Measurements from ENCODE around the gene CHD2. TPM values are rescaled to one million over a fixed set of nuclear protein-coding genes. Genes with fewer than 3 reads are reported as not detected.

The CHD2 gene
- total and polyA plus RNA-seq, 2 experiments from 2014 or later, result 60.8 to 118 TPM

DNA sequence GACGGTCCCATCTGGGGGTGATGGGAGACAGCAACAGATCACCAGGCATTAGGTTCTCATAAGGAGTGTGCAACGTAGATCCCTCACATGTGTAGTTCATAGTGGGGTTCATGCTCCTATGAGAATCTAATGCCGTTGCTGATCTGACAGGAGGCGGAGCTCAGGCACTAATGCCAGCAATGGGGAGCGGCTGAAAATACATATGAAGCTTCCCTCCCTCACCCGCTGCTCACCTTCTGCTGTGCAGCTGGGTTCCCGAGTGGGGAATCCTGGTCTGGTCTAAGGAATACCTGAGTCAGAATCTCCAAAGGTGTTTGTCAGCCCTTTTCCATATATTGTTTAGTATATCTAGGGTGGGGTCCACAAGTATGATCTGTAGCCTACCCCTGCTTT is 52.3 kb downstream of the CHD2 start:
- TF ChIP-seq, protein P1, sequence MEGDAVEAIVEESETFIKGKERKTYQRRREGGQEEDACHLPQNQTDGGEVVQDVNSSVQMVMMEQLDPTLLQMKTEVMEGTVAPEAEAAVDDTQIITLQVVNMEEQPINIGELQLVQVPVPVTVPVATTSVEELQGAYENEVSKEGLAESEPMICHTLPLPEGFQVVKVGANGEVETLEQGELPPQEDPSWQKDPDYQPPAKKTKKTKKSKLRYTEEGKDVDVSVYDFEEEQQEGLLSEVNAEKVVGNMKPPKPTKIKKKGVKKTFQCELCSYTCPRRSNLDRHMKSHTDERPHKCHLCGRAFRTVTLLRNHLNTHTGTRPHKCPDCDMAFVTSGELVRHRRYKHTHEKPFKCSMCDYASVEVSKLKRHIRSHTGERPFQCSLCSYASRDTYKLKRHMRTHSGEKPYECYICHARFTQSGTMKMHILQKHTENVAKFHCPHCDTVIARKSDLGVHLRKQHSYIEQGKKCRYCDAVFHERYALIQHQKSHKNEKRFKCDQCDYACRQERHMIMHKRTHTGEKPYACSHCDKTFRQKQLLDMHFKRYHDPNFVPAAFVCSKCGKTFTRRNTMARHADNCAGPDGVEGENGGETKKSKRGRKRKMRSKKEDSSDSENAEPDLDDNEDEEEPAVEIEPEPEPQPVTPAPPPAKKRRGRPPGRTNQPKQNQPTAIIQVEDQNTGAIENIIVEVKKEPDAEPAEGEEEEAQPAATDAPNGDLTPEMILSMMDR (IDR thresholded peaks at IDR 0.05; ENCODE audit: low read depth, low read length), result no peak
- no peaks in the 10 kb centered on the region for H3K9me3 ChIP-seq (ENCODE audit: low read depth)
- H3K4me3 ChIP-seq, result no peak overlapping the region
- no peaks in the 10 kb centered on the region for H3K4me1 ChIP-seq (ENCODE audit: low read depth)
- peak overlapping the region; percentile 48 for H3K27ac ChIP-seq
- no peak for DNase-seq (ENCODE audit: low read depth in 1 of 2, low spot score in 1 of 2)
- peaks cover 91% of the 10 kb centered on the region for H3K36me3 ChIP-seq
- no peaks in the 10 kb centered on the region for H3K27me3 ChIP-seq

DNA sequence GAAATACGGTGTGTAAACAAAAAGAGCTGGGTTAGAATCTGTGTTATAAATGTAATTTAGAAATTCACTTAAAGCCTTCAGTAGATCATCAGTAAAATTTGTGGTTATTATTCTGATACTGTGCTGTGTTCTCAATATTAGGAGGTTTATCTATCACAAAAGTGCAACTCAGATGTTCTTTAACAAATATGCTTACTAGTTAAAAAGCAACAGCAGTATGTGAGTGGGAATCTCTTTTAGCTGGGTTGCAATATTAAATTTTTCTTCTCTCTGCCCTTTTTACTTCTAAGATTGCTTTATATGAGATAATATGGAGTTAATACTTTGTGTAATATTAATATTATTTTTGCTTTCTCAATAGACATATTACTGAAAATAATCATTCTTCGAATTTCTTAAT is 53.4 kb downstream of the CHD2 start:
- TF ChIP-seq, protein P1 (IDR thresholded peaks at IDR 0.05; ENCODE audit: low read depth, low read length), result no peak
- Histone ChIP-seq H3K27ac (peak overlapping the region; percentile 24), H3K27me3 (no peaks in the 10 kb centered on the region), H3K36me3 (peaks cover 87% of the 10 kb centered on the region), H3K4me3 (no peak overlapping the region), H3K9me3 (ENCODE audit: low read depth) (no peaks in the 10 kb centered on the region), H3K4me1 (ENCODE audit: low read depth) (peaks cover 5% of the 10 kb centered on the region)
- DNase-seq (ENCODE audit: low read depth in 1 of 2, low spot score in 1 of 2), result no peak

DNA sequence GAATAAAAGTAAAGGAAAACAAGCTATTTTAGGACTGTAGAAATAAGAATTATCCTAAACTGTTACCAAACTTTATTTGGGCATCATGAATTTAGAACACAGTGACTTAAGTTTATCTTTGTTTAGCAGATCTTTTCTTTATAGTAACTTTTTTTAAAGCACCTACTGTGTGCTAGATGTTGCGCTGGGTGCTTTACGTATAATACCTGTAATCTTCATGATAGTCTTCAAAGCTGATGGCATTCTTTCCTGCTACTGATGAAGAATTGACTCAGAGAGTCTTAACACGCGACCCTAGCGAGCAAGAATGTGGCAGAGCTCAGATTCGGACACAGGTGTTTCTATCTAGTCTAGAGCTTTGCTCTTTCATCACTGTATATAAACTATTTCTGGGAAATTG is 53.9 kb downstream of the CHD2 start:
- Histone ChIP-seq H3K36me3 (peaks cover 87% of the 10 kb centered on the region), H3K4me3 (no peak overlapping the region), H3K9me3 (ENCODE audit: low read depth) (no peaks in the 10 kb centered on the region), H3K27me3 (no peaks in the 10 kb centered on the region), H3K4me1 (ENCODE audit: low read depth) (peaks cover 5% of the 10 kb centered on the region), H3K27ac (peak overlapping the region; percentile 24)
- TF ChIP-seq, protein P1 (IDR thresholded peaks at IDR 0.05; ENCODE audit: low read depth, low read length), result no peak
- no peak for DNase-seq (ENCODE audit: low read depth in 1 of 2, low spot score in 1 of 2)

DNA sequence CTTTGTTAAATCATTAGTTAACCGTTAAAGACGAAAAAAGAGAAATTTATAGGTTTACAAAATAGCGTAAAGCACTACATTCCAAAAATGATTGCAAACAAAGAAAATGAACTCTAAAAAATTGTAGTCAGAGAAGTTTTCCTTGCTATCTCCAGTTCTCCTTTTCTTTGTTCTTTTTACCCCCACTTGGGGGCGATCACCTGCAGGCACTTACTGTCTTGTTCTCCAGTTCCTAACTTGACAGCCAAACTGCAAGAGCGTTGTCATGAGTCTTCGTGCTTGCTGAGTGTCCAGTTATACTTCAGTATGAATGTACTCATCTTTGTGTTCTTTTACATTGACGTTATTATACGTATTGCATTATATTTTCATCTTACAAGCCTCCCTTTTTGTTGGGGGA is 54.5 kb downstream of the CHD2 start:
- Histone ChIP-seq H3K27ac (peak overlapping the region; percentile 24), H3K36me3 (peaks cover 87% of the 10 kb centered on the region), H3K27me3 (no peaks in the 10 kb centered on the region)

DNA sequence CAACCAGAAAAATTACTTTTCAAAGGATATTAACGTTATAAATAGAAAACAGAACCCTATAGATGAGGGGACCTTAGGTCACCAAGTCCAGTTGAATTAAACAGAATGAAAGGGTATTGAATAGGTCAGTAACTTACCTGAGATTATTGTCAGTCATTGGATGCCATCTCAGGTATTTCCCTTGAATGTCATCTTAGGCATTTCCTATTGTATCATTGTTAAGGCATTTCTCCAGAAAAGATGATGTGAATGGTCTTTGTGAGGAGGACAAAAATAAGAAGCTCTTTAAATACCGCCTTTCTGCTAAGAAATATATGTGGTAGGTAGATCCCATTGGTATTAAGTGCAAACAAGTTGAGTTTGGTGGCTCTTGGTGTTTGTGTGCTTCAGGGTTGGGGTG is 55.6 kb downstream of the CHD2 start:
- Histone ChIP-seq H3K9me3 (ENCODE audit: low read depth) (no peaks in the 10 kb centered on the region), H3K36me3 (peaks cover 83% of the 10 kb centered on the region), H3K4me3 (no peak overlapping the region), H3K27me3 (no peaks in the 10 kb centered on the region), H3K4me1 (ENCODE audit: low read depth) (peaks cover 5% of the 10 kb centered on the region), H3K27ac (peak overlapping the region; percentile 11)
- TF ChIP-seq, protein P1 (IDR thresholded peaks at IDR 0.05; ENCODE audit: low read depth, low read length), result no peak
- DNase-seq (ENCODE audit: low read depth in 1 of 2, low spot score in 1 of 2), result no peak

More for the DNA sequence above, 54.5 kb downstream of the CHD2 start:
- Histone ChIP-seq H3K4me3 (no peak overlapping the region), H3K9me3 (ENCODE audit: low read depth) (no peaks in the 10 kb centered on the region), H3K4me1 (ENCODE audit: low read depth) (peaks cover 5% of the 10 kb centered on the region)
- TF ChIP-seq, protein P1 (IDR thresholded peaks at IDR 0.05; ENCODE audit: low read depth, low read length), result peak; percentile 34
- peak in 1 of 2 donors; percentile 13 for DNase-seq (ENCODE audit: low read depth in 1 of 2, low spot score in 1 of 2)

DNA sequence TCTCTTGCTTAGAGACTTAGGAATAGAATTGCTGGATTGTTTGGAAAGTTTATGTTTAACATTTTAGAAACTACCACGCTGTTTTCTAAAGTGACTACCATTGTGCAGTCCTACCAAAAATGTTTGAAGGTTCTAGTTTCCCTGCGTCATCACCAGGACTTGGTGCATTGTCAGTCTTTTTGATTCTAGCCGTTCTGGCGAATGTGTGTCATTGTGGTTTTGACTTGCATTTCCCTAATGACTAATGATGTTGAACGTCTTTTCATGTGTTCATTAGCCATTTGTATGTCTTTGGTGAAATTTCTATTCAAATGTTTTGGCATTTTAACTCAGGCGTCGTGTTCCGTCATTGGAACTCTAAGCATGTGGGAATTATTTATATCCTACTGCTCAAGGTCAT is 58.0 kb downstream of the CHD2 start:
- DNase-seq (ENCODE audit: low read depth in 1 of 2, low spot score in 1 of 2), result peak in 1 of 2 donors; percentile 34
- Histone ChIP-seq H3K27me3 (no peaks in the 10 kb centered on the region), H3K36me3 (peaks cover 74% of the 10 kb centered on the region), H3K9me3 (ENCODE audit: low read depth) (no peaks in the 10 kb centered on the region), H3K27ac (peak overlapping the region; percentile 83), H3K4me1 (ENCODE audit: low read depth) (peaks cover 8% of the 10 kb centered on the region), H3K4me3 (no peak overlapping the region)
- TF ChIP-seq, protein P1 (IDR thresholded peaks at IDR 0.05; ENCODE audit: low read depth, low read length), result no peak
